Small intestine (tissue), 7 donors: ENCODE data around the gene SGPP1. TPM values are rescaled to one million over a fixed set of nuclear protein-coding genes. Genes with fewer than 3 reads are reported as not detected.
A peak's percentile ranks its signal among the peaks of the same experiment; 100 is the strongest.
"Not testable (repeated sequence)": the region's sequence is repeated elsewhere in the genome, so short reads cannot be mapped to it uniquely, and the experiment has no call there.

Experiments
- DNase-seq, 2 donors: peaks; one replicate each; pipeline versions ENCODE4 v3.0.0 to v3.0.0-alpha.2; 2013
- FAIRE-seq: peaks from 2 replicates; lab custom pipeline; 2012; peaks lifted over from hg19 to GRCh38; lab: Jason Lieb, UNC
- H3K27ac ChIP-seq, 3 donors: one replicate each; pipeline ENCODE4 v1.5.1; 2013; ENCODE audit warnings: low read length in 2 of 3, mild to moderate bottlenecking in 2 of 3, control low read depth in 1 of 3, inconsistent platforms in 1 of 3, low read depth in 1 of 3, moderate library complexity in 1 of 3
- H3K27me3 ChIP-seq, 3 donors: one replicate each; pipeline ENCODE4 v1.6.1; 2013; ENCODE audit warnings: low read length in 3 of 3, inconsistent platforms in 1 of 3; ENCODE audit not compliant: control insufficient read depth in 3 of 3, insufficient read depth in 3 of 3
- H3K36me3 ChIP-seq, 3 donors: one replicate each; pipeline ENCODE4 v1.6.1; 2013; ENCODE audit warnings: low read length in 3 of 3, inconsistent platforms in 1 of 3, low read depth in 1 of 3, mild to moderate bottlenecking in 1 of 3, moderate library complexity in 1 of 3; ENCODE audit not compliant: control insufficient read depth in 3 of 3, insufficient read depth in 2 of 3
- H3K4me1 ChIP-seq, 3 donors: one replicate each; pipeline ENCODE4 v1.6.1; 2013; ENCODE audit warnings: low read length in 2 of 3, inconsistent platforms in 1 of 3, low read depth in 1 of 3, mild to moderate bottlenecking in 1 of 3, moderate library complexity in 1 of 3; ENCODE audit not compliant: control insufficient read depth in 3 of 3, insufficient read depth in 2 of 3
- H3K4me3 ChIP-seq, 3 donors: one replicate each; pipeline ENCODE4 v1.5.1; 2013; ENCODE audit warnings: low read length in 3 of 3, control low read depth in 1 of 3, inconsistent platforms in 1 of 3, low read depth in 1 of 3, mild to moderate bottlenecking in 1 of 3, moderate library complexity in 1 of 3
- H3K9me3 ChIP-seq, 2 donors: one replicate each; pipeline ENCODE4 v1.6.1; 2013; ENCODE audit warnings: low read depth in 1 of 2, low read length in 1 of 2; ENCODE audit not compliant: control insufficient read depth in 2 of 2, insufficient read depth in 1 of 2
- WGBS, 3 donors: extraction: QIAGEN DNeasy Blood & Tissue Kit; methylation state at CpG; one replicate each; pipeline ENCODE4 v1.1.7; 2013; 5-methylcytosine and 5-hydroxymethylcytosine counted together
- polyA plus RNA-seq, 4 donors: library from polyadenylated mRNA; stranded (reverse) in 3 of 4; unstranded in 1 of 4; fragments of 200-250 nt in 3 of 4; fragments of 120-200 nt in 1 of 4; gene quantifications; one replicate each; pipeline versions ENCODE4 v1.2.1 to v1.2.3, GENCODE V29; 2013
- donor health status: healthy with polysubstance abuse.
- donor health status: control.
- donor health status: control.
- donor health status: Bipolar disorder and iron deficiency.
- donor health status: healthy.

The SGPP1 gene
- polyA plus RNA-seq, 4 donors = 3.2 to 8.7 (median 6.2) TPM

DNA sequence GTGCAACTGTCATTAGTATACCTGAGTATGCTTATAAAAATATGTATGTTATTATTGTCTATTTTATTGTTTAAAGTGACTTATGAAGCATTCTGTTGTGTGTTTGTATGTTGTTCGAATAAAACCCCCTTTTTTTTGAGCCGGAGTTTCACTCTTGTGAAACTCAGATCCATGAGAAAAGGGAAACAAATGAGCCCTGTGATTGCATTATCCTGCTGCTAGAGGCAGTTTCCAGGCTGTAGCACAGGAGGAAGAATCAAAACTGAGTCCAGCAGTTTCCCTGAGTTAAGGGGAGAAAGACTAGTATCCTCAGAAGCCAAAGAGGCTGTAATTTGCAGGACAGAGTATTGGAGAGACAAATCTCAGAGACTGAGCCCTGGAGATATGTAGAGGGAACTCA lies 12.5 kb downstream of the SGPP1 start:
- no peak overlapping the region for H3K4me3 ChIP-seq
- H3K4me1 ChIP-seq = no peaks in the 10 kb centered on the region
- no peak overlapping the region for H3K27ac ChIP-seq
- DNase-seq (no peak), FAIRE-seq (no peak)
- no peaks in the 10 kb centered on the region for H3K36me3 ChIP-seq
- H3K9me3 ChIP-seq = peaks cover 0 to 32% of the 10 kb centered on the region in 2 donors
- no peaks in the 10 kb centered on the region for H3K27me3 ChIP-seq
- WGBS, 3 donors = 93 to 98% (median 95%) methylated on average over 2 of the region's 2 CpGs

- FAIRE-seq = no peak
- DNase-seq = no peak
- H3K27ac ChIP-seq = no peak overlapping the region
- peaks cover 0 to 24% of the 10 kb centered on the region in 2 donors for H3K9me3 ChIP-seq
- H3K4me3 ChIP-seq = no peak overlapping the region
- no peaks in the 10 kb centered on the region for H3K4me1 ChIP-seq
- H3K36me3 ChIP-seq = no peaks in the 10 kb centered on the region
- no peaks in the 10 kb centered on the region for H3K27me3 ChIP-seq
Measured at GRCh38 chr14:63713764-63714163, 14.1 kb downstream of the SGPP1 start.

GRCh38 chr14:63713058-63713457 lies 14.8 kb downstream of the SGPP1 start:
- 67 to 80% (median 76%) methylated on average over 2 of the region's 2 CpGs for WGBS, 3 donors
- FAIRE-seq = no peak
- Histone ChIP-seq H3K9me3 (peaks cover 0 to 23% of the 10 kb centered on the region in 2 donors), H3K27ac (no peak overlapping the region), H3K27me3 (no peaks in the 10 kb centered on the region), H3K4me1 (no peaks in the 10 kb centered on the region), H3K36me3 (no peaks in the 10 kb centered on the region), H3K4me3 (no peak overlapping the region)
- no peak for DNase-seq

- H3K9me3 ChIP-seq = peaks cover 0 to 15% of the 10 kb centered on the region in 2 donors
- DNase-seq (no peak), FAIRE-seq (no peak)
Measured at GRCh38 chr14:63712123-63712522, 15.7 kb downstream of the SGPP1 start.

DNA sequence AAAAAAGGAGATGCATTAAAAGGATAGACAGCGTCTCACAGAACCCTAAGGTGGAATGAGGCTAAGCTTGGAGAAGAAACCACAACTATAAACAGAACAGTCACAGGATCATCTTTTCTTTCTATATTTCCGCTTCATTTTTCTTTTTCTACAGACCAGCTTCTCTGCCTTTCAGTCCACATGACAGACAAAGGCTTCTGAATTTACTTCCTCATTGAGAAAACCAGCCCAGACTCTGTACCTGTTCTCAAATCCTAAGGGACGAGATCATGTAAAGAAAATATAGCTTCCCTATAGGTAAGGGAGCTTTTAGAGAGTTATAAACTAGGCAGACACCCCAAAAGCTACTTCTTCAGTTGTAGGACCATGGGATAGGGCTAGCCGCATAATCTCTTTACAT lies 17.4 kb downstream of the SGPP1 start:
- FAIRE-seq = no peak
- 88 to 97% (median 95%) methylated on average over 4 of the region's 4 CpGs for WGBS, 3 donors
- H3K36me3 ChIP-seq = no peaks in the 10 kb centered on the region

More at GRCh38 chr14:63712123-63712522, 15.7 kb downstream of the SGPP1 start:
- Histone ChIP-seq H3K27me3 (no peaks in the 10 kb centered on the region), H3K4me1 (no peaks in the 10 kb centered on the region), H3K36me3 (no peaks in the 10 kb centered on the region), H3K4me3 (no peak overlapping the region), H3K27ac (peak overlapping the region in 1 of 3 donors; percentile 41)

DNA sequence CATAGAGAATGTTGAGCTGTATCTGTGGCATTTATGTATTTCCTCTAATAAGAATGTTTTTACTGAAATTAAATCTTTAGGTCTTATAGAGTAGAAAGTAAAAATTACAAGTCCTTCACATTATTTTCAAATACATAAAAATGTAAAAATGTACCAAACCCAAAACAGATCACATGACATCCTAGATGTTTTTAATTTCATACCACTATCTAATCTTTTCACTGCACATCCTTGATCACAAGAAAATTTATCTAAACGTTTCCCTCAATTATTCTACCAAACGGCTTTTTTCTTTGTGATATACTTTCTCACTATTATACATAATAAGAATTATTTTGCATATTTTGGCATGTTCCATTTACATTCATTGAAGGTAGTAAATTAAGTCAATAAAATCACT lies 18.3 kb downstream of the SGPP1 start:
- Histone ChIP-seq H3K4me3 (no peak overlapping the region), H3K4me1 (no peaks in the 10 kb centered on the region), H3K27me3 (no peaks in the 10 kb centered on the region), H3K27ac (no peak overlapping the region), H3K9me3 (peaks cover 0 to 2% of the 10 kb centered on the region in 2 donors), H3K36me3 (no peaks in the 10 kb centered on the region)
- DNase-seq (no peak), FAIRE-seq (no peak)
- WGBS, 3 donors = 69 to 82% (median 75%) methylated on average over 2 of the region's 2 CpGs

More for the DNA sequence above, 17.4 kb downstream of the SGPP1 start:
- Histone ChIP-seq H3K9me3 (peaks cover 0 to 4% of the 10 kb centered on the region in 2 donors), H3K4me1 (no peaks in the 10 kb centered on the region), H3K27ac (no peak overlapping the region), H3K27me3 (no peaks in the 10 kb centered on the region), H3K4me3 (no peak overlapping the region)
- DNase-seq = no peak

DNA sequence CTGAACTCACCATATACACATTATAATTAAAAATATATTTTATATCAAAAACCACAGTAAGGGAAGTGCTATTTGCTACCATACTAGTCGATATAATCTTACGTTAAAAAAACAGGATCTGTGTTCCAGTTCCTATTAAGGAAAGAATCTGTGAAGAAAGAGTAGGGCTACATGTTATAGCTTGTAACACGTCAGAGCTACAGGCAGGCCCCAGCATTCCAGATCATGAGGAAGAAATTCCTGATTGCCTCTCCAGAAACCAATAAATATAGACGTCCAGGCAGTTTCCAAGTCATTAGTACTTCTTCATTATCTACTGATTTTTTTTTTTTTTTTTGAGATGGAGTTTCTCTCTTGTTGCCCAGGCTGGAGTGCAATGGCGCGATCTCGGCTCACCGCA lies 20.6 kb downstream of the SGPP1 start:
- Histone ChIP-seq H3K9me3 (peaks cover 0 to 2% of the 10 kb centered on the region in 2 donors), H3K36me3 (no peaks in the 10 kb centered on the region), H3K27me3 (no peaks in the 10 kb centered on the region), H3K4me3 (no peak overlapping the region), H3K4me1 (no peaks in the 10 kb centered on the region), H3K27ac (no peak overlapping the region)
- no peak for FAIRE-seq
- 85 to 94% (median 93%) methylated on average over 7 to 8 of the region's 8 CpGs for WGBS, 3 donors
- DNase-seq = no peak

DNA sequence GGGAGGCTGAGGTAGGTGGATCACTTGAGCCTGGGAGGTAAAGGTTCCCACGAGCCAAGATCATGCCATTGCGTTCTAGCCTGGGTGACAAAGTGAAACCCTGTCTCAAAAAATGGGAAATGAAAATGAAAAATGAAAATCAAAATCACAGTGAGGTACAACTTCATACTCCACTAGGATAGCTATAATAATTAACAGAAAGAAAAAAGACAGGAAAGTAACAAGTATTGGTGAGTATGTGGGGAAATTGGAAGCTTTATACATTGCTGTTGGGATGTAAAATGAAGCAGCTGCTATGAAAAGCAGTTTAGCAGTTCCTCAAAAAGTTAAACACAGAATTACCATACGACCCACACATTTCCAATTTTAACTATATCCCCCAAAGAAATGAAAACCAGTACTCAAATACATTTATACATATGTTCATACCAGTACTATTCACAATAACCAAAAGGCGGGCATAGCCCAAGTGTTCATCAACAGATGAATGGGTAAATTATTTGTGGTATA lies 22.2 kb downstream of the SGPP1 start:
- DNase-seq (no peak), FAIRE-seq (no peak)
- no peak overlapping the region for H3K4me3 ChIP-seq
- H3K36me3 ChIP-seq = no peaks in the 10 kb centered on the region
- no peaks in the 10 kb centered on the region for H3K9me3 ChIP-seq
- H3K27me3 ChIP-seq = no peaks in the 10 kb centered on the region
- 72 to 89% (median 80%) methylated on average over 4 of the region's 4 CpGs for WGBS, 3 donors
- no peak overlapping the region for H3K27ac ChIP-seq
- no peaks in the 10 kb centered on the region for H3K4me1 ChIP-seq

DNA sequence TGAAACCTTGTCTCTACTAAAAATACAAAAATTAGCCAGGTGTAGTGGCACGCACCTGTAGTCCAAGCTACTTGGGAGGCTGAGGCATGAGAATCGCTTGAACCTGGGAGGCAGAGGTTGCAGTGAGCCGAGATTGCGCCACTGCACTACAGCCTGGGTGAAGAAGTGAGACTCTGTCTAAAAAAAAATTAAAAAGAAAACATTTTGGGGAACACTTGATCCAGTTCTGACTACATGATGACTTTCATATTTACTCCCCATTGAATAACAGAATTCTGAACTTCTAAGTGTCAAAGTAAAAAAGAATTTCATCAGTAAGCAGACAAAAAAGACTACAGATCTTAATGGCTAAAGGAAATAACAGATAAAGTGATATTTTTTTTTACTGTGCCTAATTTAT lies 25.3 kb downstream of the SGPP1 start:
- not testable (repeated sequence) for FAIRE-seq, H3K36me3 ChIP-seq, H3K4me1 ChIP-seq, H3K27ac ChIP-seq, H3K9me3 ChIP-seq, DNase-seq, H3K27me3 ChIP-seq, H3K4me3 ChIP-seq
- WGBS, 3 donors = 85 to 100% (median 86%) methylated on average over 4 of the region's 4 CpGs
